Measurements from ENCODE around the gene NOPCHAP1. TPM values are rescaled to one million over a fixed set of nuclear protein-coding genes. Genes with fewer than 3 reads are reported as not detected.
A peak's percentile ranks its signal among the peaks of the same experiment; 100 is the strongest.
"Not testable (repeated sequence)": the region's sequence is repeated elsewhere in the genome, so short reads cannot be mapped to it uniquely, and the experiment has no call there.

NOPCHAP1 gene
- total RNA-seq, 1 donor from 2014 or later, result 4.5 TPM

DNA sequence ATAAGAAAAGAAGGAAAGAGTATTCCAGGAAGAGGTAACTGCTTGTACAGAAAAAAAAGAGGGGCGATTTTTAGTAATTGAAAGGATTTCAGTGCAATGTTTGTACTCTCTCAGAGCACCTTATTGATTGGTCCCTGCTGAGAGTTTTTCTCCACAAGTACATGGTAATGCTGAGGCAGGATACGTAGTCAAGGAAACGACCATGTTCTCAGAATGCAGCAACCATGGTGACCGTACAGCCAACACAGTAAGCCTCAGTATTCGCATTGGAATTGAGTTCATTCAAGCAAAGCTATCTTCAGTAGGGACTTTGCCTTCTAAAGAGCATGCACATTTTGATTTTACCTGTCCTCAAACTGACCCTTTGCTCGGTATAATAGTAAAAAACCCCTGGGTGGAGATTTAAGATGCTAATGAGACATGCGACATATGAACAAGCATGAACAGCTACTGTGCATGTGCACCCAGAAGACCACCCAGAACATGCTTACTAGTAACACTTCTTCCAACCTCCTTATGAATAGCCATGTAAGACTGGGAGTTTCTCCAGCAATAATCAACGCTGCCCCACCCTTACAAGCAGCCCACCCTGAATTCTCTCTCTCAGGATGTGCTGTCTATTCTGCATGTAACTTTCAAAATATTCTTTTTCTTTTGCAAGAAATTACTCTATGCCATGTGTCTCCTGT, 21.8 kb upstream of the NOPCHAP1 start:
- peak; percentile 51 for DNase-seq (ENCODE audit: low read depth)

DNA sequence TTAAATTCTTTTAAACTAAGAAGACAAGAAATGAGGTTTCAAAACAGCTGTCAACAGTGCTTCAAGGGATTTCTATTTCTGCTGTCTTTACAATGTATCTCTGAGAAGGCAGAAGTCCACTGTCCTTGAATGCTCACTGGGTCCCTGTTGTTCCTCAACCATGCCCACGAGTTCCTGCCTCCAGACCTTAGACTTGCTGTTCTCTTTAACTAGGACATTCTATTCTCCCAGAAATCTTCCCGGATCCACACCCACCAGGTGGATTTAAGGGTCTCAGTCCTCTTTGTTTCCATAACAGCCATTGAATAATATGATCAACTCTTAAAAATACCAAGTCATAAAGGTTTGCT, 21.3 kb upstream of the NOPCHAP1 start:
- DNase-seq (ENCODE audit: low read depth), result no peak

DNA sequence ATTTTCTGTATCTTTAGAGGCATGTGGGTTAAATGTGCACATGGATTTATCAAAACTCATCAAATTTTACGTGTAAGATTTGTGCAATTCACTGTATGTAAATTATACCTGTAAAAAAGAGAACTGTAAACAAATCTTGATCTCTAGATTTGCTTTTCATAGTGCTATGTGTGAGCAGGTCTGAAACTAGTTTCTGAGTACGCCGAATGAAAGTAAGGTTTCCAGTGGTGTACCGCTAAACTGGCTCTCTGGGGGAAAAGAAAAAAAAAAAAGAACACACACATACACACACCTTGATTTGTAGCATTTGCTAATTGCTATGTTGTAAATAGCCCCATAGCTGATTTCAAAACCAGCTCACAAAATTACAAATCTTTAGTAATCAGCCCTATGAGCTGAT, 19.4 kb upstream of the NOPCHAP1 start:
- DNase-seq (ENCODE audit: low read depth), result no peak

DNA sequence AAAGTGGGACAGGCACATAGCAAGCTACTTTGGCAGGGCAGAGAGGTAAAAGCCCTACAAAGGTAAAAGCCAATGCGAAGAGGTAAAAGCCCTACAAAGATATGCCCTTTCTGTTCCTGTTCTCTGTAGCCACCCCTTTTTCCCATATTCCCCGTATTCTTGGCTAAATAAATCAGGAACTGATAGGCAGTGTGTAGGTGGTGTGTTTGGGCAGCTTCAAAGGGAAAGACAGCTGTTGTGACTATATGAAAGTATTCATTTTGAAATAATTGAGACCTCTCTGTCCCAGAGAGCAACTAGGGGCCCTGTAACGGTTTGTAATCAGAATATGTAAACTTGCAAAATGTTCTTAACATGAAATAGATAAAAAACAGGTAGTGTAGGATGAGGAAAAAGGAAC, 16.8 kb upstream of the NOPCHAP1 start:
- no peak for DNase-seq (ENCODE audit: low read depth)

DNA sequence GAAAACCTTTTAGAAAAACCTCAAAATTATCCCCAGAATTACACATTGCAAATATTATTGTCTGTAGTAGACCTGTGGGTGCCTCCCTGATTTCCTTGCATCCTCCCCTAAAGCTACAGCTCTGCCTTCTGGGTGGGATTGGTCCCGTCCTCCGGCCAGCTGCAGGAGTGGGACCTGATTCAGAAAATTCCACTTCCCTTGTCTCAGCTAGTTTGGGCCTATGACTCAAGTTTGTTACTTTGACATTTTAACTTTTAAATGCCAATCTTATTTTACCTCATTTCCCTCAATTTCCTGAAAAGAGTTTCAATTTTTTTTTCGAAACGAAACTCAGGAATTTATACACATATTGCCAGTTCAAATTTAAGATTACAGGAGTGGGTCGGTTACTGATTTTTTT, 14.8 kb upstream of the NOPCHAP1 start:
- DNase-seq (ENCODE audit: low read depth), result no peak

DNA sequence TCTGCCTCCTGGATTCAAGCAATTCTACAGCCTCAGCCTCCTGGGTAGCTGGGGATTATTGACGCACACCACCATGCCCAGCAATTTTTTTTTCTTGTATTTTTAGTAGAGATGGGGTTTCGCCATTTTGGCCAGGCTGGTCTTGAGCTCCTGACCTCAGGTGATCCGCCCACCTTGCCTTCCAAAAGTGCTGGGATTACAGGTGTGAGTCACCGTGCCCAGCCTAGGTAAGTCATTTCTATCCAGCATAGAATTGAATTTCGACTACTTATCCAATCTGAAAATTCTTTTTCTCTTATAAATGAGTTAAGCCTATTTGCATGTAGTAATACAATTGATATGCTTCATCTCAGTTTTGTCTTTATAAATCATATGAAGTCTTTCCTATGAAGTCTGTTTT, 12.9 kb upstream of the NOPCHAP1 start:
- no peak for DNase-seq (ENCODE audit: low read depth)

DNA sequence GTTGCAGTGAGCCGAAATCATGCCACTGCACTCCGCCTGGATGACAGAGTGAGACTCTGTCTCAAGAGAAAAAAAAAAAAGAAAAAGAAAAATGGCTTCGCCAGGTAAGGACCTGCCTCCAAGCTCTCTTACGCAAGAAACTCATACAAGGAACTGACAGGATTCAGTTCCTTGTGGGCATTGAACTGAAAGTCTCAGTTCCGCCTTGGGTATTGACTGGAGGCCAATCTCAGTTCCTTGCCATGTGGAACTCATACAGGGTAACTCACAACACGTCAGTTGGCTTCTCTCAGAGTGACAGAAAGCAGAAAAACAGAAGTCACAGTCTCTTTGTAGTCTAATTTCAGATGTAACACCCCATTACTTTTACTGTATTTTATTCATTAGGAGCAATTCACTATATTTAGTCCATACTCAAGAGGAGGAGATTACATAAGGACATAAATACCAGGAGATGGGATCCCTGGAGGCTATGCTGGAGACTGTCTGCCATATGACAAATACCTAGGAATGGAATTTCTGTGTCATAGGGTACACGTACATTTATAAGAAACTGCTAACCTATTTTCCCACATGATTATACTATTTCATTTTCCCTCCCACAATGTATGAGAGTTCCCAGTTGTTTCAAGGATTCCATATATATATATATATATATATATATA, 11.4 kb upstream of the NOPCHAP1 start:
- DNase-seq (ENCODE audit: low read depth), result no peak

DNA sequence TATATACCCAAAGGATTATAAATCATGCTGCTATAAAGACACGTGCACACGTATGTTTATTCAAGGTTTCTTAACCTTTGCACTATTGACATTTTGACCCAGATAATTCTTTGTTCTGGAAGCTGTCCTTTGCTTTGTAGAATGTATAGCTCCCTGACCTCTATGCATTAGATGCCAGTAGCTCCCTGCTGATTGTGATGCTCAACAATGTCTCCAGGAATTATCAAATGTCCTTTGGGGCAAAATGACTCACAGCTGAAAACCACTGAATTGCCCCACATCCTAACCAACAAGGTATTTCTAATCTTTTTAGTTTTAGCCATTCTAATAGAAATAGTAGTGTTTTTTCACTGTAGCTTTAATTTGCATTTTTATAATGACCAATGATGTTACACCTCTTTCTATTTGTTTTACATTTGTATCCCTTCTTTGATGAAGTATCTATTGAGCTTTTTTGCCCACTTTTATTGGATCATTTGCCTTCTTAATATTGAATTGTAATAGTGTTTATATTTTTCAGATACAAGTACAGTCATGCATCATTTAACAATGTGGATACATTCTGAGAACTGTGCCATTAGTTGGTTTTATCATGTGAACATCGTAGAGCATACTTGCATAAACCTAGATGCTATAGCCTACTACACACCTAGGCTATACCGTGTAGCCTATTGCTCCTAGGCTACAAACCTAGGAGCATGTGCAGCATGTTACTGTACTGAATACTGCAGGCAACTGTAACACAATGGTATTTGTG, 10.4 kb upstream of the NOPCHAP1 start:
- peak; percentile 64 for DNase-seq (ENCODE audit: low read depth)

DNA sequence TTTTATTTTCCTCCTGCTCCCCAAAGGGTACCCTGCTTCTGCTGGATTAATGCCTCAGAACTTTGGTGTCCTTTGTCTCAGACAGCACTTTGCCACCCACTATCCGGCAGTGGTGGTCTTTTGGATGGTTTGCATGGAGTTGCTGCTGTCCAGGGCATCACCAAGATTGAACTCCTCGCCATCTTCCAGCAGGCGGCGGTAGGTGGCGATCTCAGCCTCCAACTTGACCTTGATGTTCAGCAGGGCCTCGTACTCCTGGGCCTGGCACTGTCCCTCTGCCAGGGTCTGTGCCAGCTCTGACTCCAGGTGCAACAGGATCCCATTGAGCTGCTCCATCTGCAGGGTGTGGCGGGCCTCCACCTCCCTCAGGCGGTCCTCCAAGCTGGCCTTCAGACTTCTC, 9.4 kb upstream of the NOPCHAP1 start:
- DNase-seq (ENCODE audit: low read depth), result no peak

DNA sequence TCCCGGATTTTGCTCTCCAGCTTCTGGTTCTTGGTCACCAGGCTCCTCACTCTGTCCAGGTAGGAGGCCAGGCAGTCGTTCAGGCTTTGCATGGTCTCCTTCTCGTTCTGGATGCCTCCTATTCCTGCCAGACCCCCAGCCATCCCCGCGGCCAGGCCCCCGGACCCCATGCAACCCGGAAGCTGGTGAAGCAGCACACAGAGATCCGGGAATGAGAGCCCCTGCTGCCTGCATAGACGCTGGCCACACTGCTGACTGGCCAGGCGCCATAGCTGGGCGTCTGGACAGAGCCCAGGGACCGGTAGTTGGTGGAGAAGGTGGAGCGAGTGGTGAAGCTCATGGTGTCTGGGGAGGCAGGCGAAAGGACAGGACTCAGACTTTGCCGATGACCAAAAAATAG, 8.4 kb upstream of the NOPCHAP1 start:
- DNase-seq (ENCODE audit: low read depth), result not testable (repeated sequence)

DNA sequence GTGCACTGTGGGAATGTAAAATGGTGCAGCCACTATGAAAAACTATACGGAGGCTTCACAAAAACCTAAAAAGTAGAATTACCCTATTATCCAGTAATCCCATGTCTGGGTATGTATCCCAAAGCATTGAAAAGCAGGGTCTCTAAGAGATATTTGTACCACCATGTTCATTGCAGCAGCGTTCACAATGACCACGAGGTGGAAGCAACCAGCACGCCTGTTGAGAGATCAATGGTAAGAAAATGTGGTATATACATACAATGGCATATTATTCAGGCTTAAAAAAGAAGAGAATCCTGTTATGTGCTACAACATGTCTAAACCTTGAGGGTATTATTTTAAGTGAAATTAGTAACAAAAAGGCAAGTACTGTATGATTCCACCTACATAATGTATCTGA, 910 bp upstream of the NOPCHAP1 start:
- DNase-seq (ENCODE audit: low read depth), result no peak

DNA sequence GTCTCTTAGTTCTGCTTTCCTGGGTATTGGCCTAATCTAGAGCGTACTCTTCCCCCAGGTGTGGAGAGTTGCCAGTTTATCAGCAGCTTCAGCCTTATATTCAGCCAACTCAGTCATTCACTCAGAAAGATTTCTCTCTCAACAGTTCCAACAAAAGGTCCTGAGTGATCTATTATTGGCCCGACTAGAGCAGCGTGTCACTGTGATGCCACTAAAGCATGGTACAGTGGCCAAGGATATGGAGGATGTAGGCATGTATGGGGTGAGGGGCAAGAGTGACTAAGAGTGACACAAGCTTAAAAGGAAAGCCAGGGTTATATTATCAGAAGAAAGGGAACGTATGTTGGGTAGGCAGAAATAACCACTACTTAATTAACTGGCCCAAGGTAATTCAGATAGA, 4.8 kb downstream of the NOPCHAP1 start:
- DNase-seq (ENCODE audit: low read depth), result no peak

DNA sequence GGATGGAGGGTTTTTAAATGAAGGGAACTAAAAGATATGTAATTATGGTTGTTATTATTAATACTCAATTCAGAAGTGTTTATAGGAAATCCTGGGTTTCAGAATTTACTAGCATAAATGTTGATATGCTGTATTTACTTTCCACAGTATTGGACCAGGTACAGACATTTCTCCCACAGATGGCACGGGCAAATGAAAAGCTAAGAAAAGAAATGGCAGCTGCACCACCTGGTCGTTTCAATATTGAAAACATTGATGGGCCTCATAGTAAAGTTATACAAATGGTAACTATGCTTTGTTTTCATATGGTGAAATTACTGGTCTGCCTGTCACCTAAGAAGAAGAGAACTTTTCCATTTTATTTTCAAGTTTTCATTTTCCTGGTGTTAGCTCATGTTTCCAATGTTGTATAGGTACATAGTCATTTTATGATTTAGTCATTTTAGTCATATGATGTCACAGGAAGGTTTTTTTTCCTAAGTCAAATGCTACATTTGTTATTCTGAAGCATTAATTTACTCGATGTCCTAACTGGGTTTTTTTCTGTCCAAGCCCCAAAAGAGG, 5.5 kb downstream of the NOPCHAP1 start:
- DNase-seq (ENCODE audit: low read depth), result no peak

DNA sequence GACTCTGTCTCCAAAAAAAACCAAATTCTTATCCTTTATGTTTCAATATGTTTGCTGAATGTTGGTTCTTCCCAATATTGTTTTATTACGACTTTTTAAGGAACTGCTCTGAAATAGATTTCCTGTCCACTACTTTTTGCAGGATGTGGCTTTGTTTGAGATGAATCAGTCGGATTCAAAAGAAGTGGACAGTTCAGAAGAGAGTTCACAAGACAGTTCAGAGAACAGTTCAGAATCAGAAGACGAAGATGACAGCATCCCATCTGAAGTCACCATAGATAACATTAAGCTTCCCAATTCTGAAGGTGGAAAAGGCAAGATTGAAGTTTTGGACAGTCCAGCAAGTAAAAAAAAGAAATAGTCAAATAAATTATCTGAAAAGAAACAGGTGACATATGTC, 8.2 kb downstream of the NOPCHAP1 start:
- DNase-seq (ENCODE audit: low read depth), result no peak

DNA sequence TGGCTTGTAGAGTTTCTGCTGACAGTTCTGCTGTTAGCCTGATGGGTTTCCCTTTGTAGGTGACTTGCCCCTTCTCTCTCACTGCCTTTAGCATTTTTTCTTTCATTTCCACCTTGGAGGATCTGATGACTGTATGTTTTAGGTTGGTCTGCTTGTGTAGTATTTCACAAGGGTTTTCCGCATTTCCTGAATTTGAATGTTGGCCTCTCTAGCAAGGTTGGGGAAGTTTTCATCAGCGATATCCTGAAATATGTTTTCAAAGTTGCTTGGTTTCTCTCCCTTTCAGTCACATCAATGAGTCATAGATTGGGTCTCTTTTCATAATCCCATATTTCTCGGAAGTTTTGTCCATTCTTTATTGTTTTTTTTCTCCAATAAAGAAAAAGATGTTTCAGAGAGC, 11.4 kb downstream of the NOPCHAP1 start:
- no peak for DNase-seq (ENCODE audit: low read depth)

DNA sequence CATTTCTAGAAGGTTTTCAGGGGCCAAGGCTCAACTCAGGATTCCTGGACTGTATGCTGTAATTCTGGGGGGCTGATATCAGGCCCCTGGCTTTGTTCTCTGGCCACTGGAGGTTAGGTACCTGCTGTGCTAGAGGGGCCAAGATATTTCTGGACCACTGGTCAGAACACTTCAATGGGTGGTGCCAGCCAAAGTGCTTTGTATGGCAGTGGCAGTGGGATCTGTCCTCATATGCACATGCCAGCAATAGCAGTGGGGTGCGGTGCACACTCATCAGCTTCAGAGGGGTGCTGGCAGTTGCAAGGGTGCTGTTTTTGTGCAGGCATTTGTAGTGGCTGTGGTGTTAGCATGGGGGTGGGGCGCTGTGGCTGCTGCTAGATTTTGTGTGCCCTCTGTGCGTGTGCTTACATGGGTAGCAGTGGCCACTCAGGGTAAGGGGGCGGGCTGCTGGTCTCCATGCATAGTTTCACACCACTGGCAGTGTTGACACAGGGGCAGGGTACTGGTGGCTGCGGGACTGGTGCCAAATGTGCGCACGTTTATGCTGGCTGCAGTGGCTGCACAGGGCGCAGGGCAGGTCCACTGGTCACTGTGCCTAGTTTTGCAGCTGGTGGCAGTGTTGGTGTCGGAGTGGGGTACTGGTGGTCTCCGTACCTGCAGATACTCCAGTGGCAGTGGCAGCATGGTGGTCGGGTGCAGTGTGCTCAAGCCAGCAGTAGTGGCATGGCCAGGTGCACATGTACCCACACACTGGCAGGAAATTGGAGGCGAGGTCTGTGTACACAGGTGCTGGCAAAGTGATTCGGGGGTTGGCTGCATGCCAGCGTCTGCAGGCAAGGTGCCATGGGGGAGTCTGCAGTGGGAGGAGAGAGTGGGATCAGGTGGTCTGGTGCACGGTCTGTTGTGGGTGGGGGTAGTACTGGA, 12.6 kb downstream of the NOPCHAP1 start:
- no peak for DNase-seq (ENCODE audit: low read depth)

DNA sequence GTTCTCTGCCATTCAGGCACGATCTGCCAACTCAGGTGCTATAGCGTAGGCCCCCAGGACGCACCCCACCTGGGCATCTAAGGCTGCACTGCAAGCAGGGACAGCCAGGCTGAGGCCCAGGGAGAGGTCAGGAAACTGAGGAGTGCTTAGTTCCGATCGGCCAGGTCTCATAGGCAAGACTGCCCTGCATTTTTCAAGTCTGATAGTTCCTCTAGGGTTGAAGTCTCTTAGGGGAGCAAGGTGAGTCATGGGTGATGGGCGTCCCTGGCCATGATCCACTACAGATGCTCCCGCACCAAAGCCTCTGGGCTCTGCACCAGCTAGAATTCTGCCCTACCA, 13.2 kb downstream of the NOPCHAP1 start:
- no peak for DNase-seq (ENCODE audit: low read depth)

DNA sequence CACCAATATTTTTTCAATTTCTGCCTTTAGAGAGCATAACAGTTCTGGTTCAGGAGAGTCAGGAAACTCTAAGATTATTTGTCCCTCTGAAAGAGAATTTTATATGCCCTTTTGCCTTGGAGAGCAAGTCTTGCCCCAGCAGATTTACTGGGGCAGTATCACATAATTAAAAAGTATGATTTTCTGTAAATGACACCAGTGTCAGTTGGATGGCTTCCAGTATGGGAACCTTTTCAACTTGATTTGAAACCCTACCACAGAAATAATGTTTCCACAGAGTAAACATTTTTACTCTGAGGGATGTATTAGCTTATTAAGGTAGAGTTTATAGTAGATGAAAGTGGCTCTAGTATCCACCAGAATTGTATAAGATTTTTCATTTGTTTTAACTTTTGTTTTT, 15.4 kb downstream of the NOPCHAP1 start:
- no peak for DNase-seq (ENCODE audit: low read depth)

DNA sequence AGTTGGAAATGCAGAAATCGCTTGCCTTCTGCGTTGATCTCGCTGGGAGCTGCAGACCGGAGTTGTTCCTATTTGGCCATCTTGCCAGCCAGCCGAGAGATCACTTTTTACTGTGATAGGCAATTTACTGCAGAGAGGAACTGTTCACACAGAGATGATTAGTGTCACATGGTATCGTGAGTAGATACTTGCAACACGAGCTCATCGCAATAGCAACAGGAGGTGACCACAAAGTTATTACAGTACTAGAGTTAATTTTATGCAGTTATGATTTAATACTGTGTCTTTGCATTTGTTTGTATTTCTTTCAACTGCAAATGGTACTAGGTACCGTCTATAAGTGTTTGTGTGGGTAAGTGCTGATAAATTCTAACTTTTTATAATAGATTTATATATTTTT, 27.8 kb downstream of the NOPCHAP1 start:
- peak; percentile 23 for DNase-seq (ENCODE audit: low read depth)

DNA sequence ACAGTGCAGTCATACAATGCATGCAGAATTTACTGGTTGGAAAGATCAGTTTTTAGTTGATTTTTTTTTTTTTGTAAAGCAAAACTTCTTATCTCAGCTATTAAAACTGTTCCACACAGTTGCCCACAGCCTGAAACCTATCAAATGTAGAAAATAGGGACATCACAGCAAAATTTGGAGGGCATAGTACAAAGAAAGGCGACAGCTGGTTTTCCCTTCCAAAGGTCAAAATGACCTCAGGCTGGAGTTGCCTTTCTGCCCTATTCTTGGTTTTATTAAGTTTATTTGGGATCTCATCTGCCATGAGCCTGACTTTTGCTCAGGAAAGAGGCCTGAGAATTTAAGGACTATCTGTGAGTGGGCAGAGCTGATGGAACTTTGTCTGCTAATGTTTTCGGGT, 28.5 kb downstream of the NOPCHAP1 start:
- DNase-seq (ENCODE audit: low read depth), result no peak

DNA sequence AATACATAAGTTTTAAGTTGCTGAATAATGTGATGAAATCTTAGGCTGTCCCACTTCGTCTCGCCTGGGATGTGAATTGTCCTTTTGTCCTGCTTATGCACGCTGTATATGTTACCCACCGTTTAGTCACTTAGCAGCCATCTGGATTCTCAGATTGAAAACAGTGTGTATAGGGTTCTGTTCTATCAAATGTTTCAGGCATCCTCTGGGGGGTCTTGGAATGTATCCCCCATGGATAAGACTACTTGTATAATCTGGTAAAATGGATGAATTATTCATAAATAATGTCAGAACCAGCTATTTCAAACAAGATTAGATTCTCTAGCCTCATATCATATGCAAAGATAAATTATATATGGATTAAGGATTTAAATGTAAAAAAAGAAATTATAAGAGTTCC, 29.4 kb downstream of the NOPCHAP1 start:
- no peak for DNase-seq (ENCODE audit: low read depth)

DNA sequence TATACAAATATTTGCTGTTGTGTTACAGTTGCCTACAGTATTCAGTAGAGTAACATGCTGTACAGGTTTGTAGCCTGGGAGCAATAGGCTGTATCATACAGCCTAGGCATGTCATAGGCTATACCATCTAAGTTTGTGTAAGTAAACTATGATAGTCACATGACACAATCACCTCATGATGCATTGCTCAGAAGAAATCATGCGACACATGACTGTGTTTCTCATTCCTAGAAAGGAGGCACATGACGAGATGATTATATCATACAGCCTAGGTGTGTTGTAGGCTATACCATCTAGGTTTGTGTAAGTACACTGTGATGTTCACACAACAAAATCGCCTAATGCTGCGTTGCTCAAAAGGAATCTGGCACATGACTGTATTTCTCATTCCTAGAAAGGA, 31.9 kb downstream of the NOPCHAP1 start:
- DNase-seq (ENCODE audit: low read depth), result no peak

Measured in renal cortical epithelial cell (primary cell).